Natural killer cell treated with Interleukin-12 subunit alpha and Interleukin-12 subunit beta and Interleukin-15 and Interleukin-18, amount 100 ng/mL, for 72 hours (primary cell): Measurements from ENCODE around the gene LIMCH1. TPM values are rescaled to one million over a fixed set of nuclear protein-coding genes. Genes with fewer than 3 reads are reported as not detected.

ENCODE experiments used
- ATAC-seq, 2 donors: fragments of 150-1000 bp; cut with Tn5 transposase in 1 of 2; sonication (Bioruptor Pico), chemical (Tn5 transposase) in 1 of 2; 2 replicates each; pipeline ENCODE4 v1.10.0; 2021
- DNase-seq: peaks from one replicate; pipeline ENCODE4 v3.0.0; 2022; ENCODE audit warnings: low spot score
- H3K27ac Mint-ChIP-seq, 2 donors: 1 replicate in 1 of 2; 2 replicates in 1 of 2; pipeline ENCODE4 v1.8.0; 2022; ENCODE audit warnings: mixed read lengths in 2 of 2, mild to moderate bottlenecking in 1 of 2, moderate library complexity in 1 of 2
- H3K27me3 Mint-ChIP-seq, 2 donors: 1 replicate in 1 of 2; 2 replicates in 1 of 2; pipeline ENCODE4 v1.8.0; 2022; ENCODE audit warnings: mixed read lengths in 2 of 2
- H3K36me3 Mint-ChIP-seq: one replicate; pipeline ENCODE4 v1.8.0; 2022; ENCODE audit warnings: mixed read lengths
- H3K4me1 Mint-ChIP-seq, 2 donors: 1 replicate in 1 of 2; 2 replicates in 1 of 2; pipeline ENCODE4 v1.8.0; 2022; ENCODE audit warnings: low read depth in 2 of 2, mixed read lengths in 2 of 2, mild to moderate bottlenecking in 1 of 2
- H3K4me3 Mint-ChIP-seq: one replicate; pipeline ENCODE4 v1.8.0; 2022; ENCODE audit warnings: mixed read lengths
- H3K9me3 Mint-ChIP-seq: 2 replicates; pipeline ENCODE4 v1.8.0; 2022; ENCODE audit warnings: mixed read lengths
- total RNA-seq, 2 donors: library from RNA; stranded (reverse); gene quantifications; one replicate each; pipeline ENCODE4 v1.2.3, GENCODE V29; 2022

The LIMCH1 gene
- total RNA-seq, 2 donors from 2014 or later = not detected

DNA sequence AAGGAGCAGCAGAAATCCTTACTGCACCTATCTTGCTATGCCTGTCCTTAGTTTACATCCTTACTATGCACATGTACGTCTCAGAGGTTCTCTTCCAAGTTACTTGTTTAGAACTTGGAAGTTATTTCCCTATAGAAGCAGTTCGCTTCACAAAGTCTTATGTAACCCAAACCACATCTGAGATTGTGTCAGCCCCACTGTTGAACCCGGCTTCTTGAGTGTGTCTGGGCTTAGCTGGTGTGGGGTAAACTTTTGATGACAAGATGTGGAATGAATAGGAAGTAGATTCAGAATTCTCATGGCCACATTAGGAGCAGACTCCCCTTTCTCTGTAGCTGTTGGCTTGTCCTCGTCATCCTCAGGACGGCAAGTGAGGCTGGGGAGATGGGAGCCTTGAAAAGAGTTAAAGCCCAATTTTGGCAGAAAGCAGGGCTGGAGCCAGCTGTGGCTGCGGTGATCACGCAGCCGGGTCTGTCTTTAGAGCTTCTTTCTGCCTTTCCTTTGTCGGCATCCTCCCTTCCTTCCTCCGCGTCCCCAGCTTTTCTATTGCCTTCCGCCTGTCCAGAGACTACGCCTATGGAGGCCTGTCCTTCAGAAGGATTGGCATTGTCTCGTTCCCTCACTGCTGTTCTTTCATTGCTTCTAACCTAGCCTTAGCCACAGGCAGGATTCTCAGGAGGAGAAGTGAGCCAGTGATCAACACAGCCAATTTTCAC is 23.0 kb upstream of the LIMCH1 start:
- Mint-ChIP-seq H3K36me3 (no peaks in the 10 kb centered on the region), H3K4me3 (no peak overlapping the region), H3K4me1 (no peaks in the 10 kb centered on the region), H3K27ac (no peak overlapping the region), H3K9me3 (peaks cover 4% of the 10 kb centered on the region), H3K27me3 (no peaks in the 10 kb centered on the region)
- ATAC-seq = no peak
- no peak for DNase-seq

DNA sequence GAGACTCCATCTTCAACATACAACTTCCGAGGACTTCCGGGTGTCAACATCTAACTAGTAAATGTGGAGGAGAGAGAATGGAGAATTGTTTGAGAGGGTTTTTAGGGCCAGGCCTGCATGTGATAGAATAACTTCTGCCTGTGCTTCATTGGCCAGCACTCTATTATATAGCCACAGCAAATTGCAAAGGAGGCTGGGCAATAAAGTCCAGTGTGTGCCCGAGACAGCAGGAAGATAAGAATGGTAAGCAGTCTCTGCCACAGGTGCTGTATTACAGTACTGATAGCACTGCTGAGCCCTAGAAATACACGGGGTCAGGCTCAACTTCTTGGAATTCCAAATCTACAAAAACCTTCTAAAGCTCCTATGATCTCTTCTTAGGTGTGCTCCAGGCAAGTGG is 20.8 kb upstream of the LIMCH1 start:
- H3K27ac Mint-ChIP-seq = no peak overlapping the region
- no peaks in the 10 kb centered on the region for H3K4me1 Mint-ChIP-seq
- no peak for DNase-seq
- H3K9me3 Mint-ChIP-seq = no peaks in the 10 kb centered on the region
- H3K27me3 Mint-ChIP-seq = peaks cover 0 to 2% of the 10 kb centered on the region in 2 donors
- no peak for ATAC-seq
- H3K36me3 Mint-ChIP-seq = no peaks in the 10 kb centered on the region
- H3K4me3 Mint-ChIP-seq = no peak overlapping the region

DNA sequence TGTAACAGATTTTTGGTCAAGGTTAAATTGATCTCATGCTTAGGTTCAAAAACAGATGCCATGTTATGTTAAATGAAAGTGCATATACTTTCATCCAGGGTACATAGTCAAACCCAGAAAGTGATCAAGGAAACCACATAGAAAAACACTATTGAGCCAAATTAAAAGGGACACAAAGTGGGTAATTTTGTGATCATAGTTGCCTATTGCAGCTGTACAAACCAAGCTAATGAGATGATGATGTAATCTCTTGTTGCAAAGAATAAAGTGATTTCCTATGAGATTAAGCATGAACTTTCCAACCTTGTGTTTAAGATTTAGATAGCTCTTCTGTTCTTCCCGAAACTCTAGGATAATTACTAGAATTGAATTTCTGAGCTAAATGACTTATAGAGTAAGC is 20.2 kb upstream of the LIMCH1 start:
- peaks cover 0 to 2% of the 10 kb centered on the region in 2 donors for H3K27me3 Mint-ChIP-seq

DNA sequence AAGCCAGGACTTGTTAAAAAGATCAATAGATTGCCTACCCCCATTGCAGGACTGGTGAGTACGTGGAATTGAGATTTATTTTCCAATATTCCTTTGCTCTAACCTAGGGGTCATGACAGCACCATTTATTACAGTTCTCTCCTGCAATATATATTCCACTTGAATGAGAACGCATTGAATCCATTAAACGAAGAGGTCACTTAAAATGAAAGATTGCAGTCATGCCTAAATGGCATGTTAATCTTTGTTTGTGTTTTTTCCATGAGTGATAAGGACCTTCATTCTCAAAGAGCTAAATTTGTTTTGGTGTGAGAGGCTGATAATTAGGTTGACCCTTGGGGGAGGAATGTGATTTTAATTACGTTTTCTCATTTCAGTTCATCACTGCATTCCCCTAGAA is 13.5 kb upstream of the LIMCH1 start:
- no peak for ATAC-seq
- H3K9me3 Mint-ChIP-seq = peaks cover 5% of the 10 kb centered on the region
- no peak overlapping the region for H3K4me3 Mint-ChIP-seq
- H3K36me3 Mint-ChIP-seq = no peaks in the 10 kb centered on the region
- H3K27me3 Mint-ChIP-seq = peaks cover 0 to 2% of the 10 kb centered on the region in 2 donors
- no peak for DNase-seq
- H3K4me1 Mint-ChIP-seq = no peaks in the 10 kb centered on the region
- H3K27ac Mint-ChIP-seq = no peak overlapping the region

More for the DNA sequence above, 20.2 kb upstream of the LIMCH1 start:
- Mint-ChIP-seq H3K4me3 (no peak overlapping the region), H3K9me3 (no peaks in the 10 kb centered on the region), H3K4me1 (no peaks in the 10 kb centered on the region), H3K27ac (no peak overlapping the region), H3K36me3 (no peaks in the 10 kb centered on the region)
- no peak for DNase-seq
- ATAC-seq = no peak

DNA sequence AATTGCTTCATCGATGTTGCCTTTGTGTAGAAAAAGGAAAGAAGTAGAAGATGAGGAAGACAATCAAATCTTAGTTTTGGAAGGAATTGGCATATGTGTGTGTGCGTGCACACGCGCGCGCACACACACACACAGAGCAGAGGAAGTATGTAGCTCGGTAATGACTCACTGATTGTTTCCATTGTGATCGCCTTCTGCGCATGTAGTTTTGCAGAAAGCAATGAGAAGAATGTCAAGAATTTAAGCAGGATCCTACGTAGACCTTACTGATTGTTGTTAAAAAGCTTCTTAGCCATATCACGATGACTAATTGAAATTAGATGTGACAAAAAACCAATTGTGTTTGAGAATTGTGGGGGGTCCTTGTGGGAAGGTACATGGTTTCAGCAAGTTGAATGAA is 12.8 kb upstream of the LIMCH1 start:
- H3K27ac Mint-ChIP-seq = no peak overlapping the region
- DNase-seq = no peak
- ATAC-seq = no peak
- no peaks in the 10 kb centered on the region for H3K4me1 Mint-ChIP-seq
- peaks cover 5% of the 10 kb centered on the region for H3K9me3 Mint-ChIP-seq
- H3K4me3 Mint-ChIP-seq = no peak overlapping the region
- no peaks in the 10 kb centered on the region for H3K36me3 Mint-ChIP-seq
- H3K27me3 Mint-ChIP-seq = peaks cover 0 to 1% of the 10 kb centered on the region in 2 donors

DNA sequence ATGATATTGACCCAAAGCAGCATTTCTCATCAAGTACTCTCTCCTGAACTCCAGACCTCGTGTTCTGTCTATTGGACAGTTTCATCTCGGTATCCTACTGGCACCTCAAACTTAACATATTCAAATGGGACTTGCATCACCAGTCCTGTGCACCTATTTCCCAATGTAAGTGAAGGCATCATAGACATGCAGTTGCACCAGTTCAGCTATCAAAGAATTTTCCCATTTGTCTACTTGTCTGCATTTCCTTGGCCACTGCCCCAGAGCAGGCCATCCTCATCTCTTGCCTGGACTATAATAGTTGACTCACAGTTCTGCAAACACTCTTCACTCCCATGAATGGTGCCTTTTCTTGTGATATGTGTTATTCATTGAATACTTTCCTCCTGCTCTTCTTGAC is 11.3 kb upstream of the LIMCH1 start:
- Mint-ChIP-seq H3K9me3 (peaks cover 5% of the 10 kb centered on the region), H3K36me3 (no peaks in the 10 kb centered on the region), H3K4me1 (no peaks in the 10 kb centered on the region), H3K27ac (no peak overlapping the region), H3K27me3 (no peaks in the 10 kb centered on the region), H3K4me3 (no peak overlapping the region)
- DNase-seq = no peak
- no peak for ATAC-seq

DNA sequence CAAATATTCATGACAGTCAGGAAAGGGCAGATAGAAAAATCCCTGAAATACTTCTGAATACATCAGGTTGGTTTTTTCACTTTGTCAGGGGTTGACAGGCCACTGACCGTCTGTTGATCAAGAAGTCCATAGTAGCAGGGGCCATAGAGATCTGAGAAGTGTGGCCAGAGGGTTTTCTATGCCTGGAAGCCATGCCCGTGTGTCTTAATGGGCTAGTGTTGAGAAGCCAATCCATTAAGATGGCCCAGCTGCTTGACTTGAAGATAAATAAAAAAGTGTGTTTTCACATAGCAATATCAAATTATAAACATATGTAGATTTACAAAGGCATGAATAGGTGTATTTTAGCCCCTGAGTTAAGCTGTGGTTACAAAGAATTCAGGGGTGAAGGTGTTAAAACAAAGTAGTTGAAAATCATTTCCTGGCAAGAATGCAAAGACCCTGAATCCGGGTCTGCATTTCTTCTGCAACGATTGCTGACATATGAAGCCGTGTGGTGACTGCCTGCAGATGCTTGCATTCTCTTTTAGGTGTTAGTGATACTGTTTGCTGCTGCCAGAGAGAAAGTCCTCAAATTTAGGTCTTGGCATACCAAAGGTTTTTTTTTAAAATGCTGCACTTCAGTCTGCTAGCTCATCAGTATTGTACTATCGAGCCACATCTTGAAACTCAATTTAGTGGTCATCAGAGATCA is 9.3 kb upstream of the LIMCH1 start:
- H3K27me3 Mint-ChIP-seq = no peaks in the 10 kb centered on the region
- H3K9me3 Mint-ChIP-seq = peaks cover 5% of the 10 kb centered on the region
- H3K4me3 Mint-ChIP-seq = no peak overlapping the region
- H3K36me3 Mint-ChIP-seq = no peaks in the 10 kb centered on the region
- H3K27ac Mint-ChIP-seq = no peak overlapping the region
- DNase-seq (no peak), ATAC-seq (no peak)
- no peaks in the 10 kb centered on the region for H3K4me1 Mint-ChIP-seq

DNA sequence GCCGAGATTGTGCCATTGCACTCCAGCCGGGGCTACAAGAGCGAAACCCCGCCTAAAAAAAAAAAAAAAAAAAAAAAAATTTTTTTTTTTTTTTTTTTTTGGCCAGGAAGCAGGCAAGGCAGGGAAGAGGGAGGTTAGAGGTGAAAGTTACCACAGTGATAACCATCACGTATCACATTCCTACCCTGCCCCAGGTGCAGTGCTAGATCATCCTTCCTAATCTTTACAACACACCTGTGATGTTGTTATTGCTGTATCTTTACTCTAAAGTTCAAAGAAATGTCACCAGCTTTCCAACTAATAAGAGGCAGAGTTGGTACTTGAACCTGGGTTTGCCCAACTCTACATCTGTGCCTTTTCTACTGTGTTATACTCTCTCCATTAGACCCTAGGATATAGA is 7.2 kb upstream of the LIMCH1 start:
- ATAC-seq (no peak), DNase-seq (no peak)
- Mint-ChIP-seq H3K27me3 (peaks cover 0 to 2% of the 10 kb centered on the region in 2 donors), H3K9me3 (peaks cover 5% of the 10 kb centered on the region), H3K27ac (no peak overlapping the region), H3K4me3 (no peak overlapping the region), H3K36me3 (no peaks in the 10 kb centered on the region), H3K4me1 (no peaks in the 10 kb centered on the region)

DNA sequence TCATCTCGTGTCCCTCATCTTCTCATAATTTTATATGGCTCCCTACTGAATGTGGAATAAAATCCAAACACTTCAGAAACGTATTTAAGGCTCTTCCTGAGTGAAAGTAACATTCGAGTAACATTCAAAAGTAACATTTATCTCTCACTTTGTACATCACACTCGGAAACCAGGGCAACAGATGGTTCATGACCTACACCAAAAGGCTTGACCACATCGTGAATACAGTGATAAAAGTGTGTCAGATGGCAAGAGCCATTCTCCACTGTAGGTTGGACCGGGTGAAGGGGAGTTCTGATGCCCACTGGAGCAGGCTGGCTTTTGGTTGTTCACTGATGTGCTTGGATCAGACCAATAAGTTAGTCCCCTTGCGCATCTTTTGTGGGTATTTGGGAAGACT is 5.6 kb upstream of the LIMCH1 start:
- Mint-ChIP-seq H3K36me3 (no peaks in the 10 kb centered on the region), H3K9me3 (no peaks in the 10 kb centered on the region), H3K4me3 (no peak overlapping the region), H3K27ac (no peak overlapping the region), H3K27me3 (peaks cover 0 to 2% of the 10 kb centered on the region in 2 donors), H3K4me1 (no peaks in the 10 kb centered on the region)
- ATAC-seq = no peak
- no peak for DNase-seq

DNA sequence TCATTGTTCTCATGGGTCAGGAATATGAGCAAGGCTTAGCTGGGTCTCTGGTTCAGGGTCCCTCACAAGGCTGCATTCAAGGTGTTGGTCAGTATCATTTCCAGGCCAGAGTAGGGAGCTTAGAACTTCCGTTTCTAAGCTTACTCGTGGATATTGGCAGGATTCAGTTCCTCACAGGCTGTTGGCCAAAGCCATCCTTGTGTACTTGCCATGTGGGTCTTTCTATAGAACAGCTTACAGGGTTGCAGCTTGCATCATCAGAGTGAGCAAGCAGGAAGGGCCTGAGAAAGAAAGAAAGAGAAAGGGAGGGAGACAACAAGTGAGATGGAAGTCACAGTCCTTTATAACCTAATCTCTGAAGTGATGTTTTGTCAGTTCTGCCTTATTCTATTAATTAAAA is 5.1 kb upstream of the LIMCH1 start:
- Mint-ChIP-seq H3K4me3 (no peak overlapping the region), H3K36me3 (no peaks in the 10 kb centered on the region), H3K9me3 (no peaks in the 10 kb centered on the region), H3K27me3 (peaks cover 0 to 2% of the 10 kb centered on the region in 2 donors), H3K27ac (no peak overlapping the region), H3K4me1 (no peaks in the 10 kb centered on the region)
- no peak for DNase-seq
- no peak for ATAC-seq

DNA sequence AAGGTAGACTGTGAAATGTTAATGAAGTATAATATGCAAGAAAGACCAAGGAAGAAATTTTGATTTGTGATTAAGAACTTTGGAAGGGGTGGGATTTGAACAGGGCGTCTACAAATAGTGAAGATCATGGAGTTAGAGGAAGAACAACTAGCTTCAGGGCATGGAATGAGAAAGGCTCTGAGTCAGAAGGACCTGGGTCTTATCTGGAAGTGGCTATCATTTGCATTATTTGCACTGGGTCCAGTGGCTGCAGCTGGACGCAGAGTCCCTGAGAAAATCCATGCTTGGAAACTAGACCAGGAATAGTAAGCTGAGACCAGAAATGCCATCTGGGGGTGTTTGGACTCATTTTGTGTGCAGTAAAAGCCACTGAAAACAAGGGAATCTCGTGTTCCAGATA is 4.3 kb upstream of the LIMCH1 start:
- H3K4me1 Mint-ChIP-seq = no peaks in the 10 kb centered on the region
- H3K4me3 Mint-ChIP-seq = no peak overlapping the region
- H3K9me3 Mint-ChIP-seq = no peaks in the 10 kb centered on the region
- ATAC-seq (no peak), DNase-seq (no peak)
- no peak overlapping the region for H3K27ac Mint-ChIP-seq
- H3K36me3 Mint-ChIP-seq = no peaks in the 10 kb centered on the region
- H3K27me3 Mint-ChIP-seq = peaks cover 0 to 2% of the 10 kb centered on the region in 2 donors

DNA sequence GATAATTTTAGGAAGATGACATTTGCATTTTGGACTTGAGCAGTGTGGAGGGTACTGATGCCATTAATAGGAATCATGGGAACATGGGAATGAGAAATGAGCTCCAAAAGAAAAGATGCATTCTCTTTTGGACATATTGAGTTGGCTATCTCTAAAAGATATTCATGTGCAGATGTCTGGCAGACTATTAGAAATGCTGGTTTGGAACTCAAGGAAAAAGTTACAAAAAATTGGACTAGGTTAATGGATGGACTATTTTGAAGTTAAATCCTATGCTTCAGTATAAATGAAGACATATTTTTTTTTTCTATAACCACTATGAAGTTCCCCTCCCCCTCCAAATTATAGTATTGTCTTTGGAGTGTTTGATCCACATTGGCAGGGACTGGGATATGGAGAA is 3.6 kb upstream of the LIMCH1 start:
- Mint-ChIP-seq H3K4me1 (no peaks in the 10 kb centered on the region), H3K4me3 (no peak overlapping the region), H3K36me3 (no peaks in the 10 kb centered on the region), H3K9me3 (no peaks in the 10 kb centered on the region), H3K27ac (no peak overlapping the region), H3K27me3 (peaks cover 0 to 2% of the 10 kb centered on the region in 2 donors)
- DNase-seq (no peak), ATAC-seq (no peak)

DNA sequence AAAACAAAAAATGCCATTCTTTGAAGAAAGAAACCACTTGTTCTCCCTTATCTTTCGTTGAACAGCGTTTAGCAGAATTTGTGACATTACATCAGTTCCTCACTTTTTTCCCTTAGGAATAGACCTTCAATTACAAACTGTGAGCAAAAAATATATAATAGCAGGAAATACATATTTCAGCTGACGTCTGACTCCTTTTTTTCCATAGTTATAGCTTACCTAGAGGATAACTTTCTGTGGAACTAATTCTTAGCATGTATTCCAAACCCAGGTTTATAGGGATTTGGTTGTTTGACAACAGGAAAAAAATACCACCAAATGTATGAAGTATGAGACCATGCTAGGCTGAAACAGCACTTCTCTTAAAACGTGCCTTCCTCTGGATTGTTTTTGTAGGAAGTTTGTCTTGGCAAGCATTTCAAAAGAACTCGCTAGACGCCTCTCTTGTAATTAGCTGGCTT is 2.0 kb upstream of the LIMCH1 start:
- DNase-seq (no peak), ATAC-seq (no peak)
- peaks cover 0 to 2% of the 10 kb centered on the region in 2 donors for H3K27me3 Mint-ChIP-seq
- no peaks in the 10 kb centered on the region for H3K36me3 Mint-ChIP-seq
- H3K27ac Mint-ChIP-seq = no peak overlapping the region
- no peaks in the 10 kb centered on the region for H3K4me1 Mint-ChIP-seq
- H3K9me3 Mint-ChIP-seq = peaks cover 3% of the 10 kb centered on the region
- H3K4me3 Mint-ChIP-seq = no peak overlapping the region

DNA sequence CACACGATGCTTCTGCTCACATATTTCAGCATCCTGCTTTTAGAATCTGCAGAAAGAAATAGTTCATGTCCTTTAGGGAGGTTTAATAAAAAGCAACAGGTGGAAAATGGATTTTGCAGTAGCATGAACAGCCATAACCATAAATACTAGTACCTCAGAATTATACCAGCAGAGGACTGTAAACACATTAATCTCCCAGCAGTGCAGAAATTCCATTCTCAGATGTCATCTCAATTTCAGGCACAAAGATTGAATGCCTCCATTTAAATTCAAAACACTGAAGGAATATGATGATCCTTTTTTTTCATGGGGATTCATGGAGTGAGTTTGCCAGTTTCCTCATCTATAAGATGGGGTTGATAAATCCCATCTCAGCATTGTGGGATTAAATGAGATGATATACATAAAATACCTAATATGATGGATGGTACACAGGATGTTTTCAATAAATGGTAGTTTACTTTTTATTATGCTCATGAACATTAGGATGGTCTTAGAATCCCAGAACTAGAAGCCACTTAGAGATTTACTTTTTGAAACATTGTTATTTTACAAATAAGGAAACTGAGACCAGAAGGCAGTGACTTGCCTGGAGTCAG is 566 bp upstream of the LIMCH1 start:
- H3K9me3 Mint-ChIP-seq = peaks cover 3% of the 10 kb centered on the region
- ATAC-seq = no peak
- peaks cover 0 to 2% of the 10 kb centered on the region in 2 donors for H3K27me3 Mint-ChIP-seq
- no peaks in the 10 kb centered on the region for H3K4me1 Mint-ChIP-seq
- no peak overlapping the region for H3K4me3 Mint-ChIP-seq
- no peak overlapping the region for H3K27ac Mint-ChIP-seq
- no peaks in the 10 kb centered on the region for H3K36me3 Mint-ChIP-seq
- no peak for DNase-seq
